ENCODE measurements around the gene BCAT1. TPM values are rescaled to one million over a fixed set of nuclear protein-coding genes. Genes with fewer than 3 reads are reported as not detected.

BCAT1 gene
- total RNA-seq, 1 experiment from 2014 or later = 0.74 TPM

DNA sequence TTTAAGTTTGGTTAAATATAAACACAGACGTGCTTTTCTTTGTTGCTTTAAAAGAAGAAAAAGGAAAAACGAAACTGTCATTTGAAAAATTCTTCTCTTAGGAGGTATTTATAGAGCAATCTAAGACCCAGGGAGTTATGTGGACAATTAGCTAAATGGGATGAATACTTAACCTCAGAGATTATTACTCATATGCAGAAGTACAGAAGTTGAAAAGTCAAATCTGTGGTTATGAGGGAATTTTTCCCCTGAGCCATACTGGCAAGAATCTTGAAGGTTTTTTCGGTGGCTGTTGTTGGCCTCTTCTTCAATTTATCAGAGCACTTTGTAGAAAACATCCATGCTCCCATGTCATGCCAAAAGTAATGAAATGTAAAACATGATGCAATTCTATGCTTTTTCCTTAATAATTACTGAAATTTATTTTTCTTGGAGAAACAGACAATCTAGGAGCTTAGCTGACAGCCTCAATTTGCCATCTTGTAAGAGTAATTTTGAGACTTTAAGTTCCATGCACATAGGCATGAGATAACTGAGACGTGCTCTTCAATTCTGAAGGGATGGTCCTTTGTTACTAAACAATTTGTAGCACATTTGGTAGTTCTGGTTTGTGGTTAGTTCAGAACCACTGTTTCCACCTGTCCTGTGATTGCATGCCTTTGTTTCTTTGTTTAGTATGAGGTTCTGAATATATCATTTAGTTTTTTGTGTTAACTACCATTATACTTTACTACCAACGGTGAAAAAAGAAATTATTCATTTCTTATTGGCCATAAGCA lies 126.6 kb downstream of the BCAT1 start:
- Histone ChIP-seq H3K27me3 (ENCODE audit: insufficient read depth, low read length) (no peaks in the 10 kb centered on the region), H3K4me2 (ENCODE audit: low read length) (no peak overlapping the region), H3K4me3 (replicated peaks in 1 of 2; ENCODE audit: low read depth in 1 of 2, low read length in 2 of 2) (no peak overlapping the region), H3K79me2 (ENCODE audit: insufficient read depth, low read length) (no peaks in the 10 kb centered on the region), H3K36me3 (ENCODE audit: control insufficient read depth in 1 of 2, insufficient read depth in 2 of 2, low read length in 2 of 2) (no peaks in the 10 kb centered on the region), H3K9ac (ENCODE audit: low read length) (no peak overlapping the region), H2AFZ (ENCODE audit: low read depth, low read length, poor library complexity, severe bottlenecking) (no peak overlapping the region), H3K9me3 (ENCODE audit: control insufficient read depth in 1 of 2, insufficient read depth in 1 of 2, low read depth in 1 of 2, low read length in 2 of 2) (no peaks in the 10 kb centered on the region), H4K20me1 (ENCODE audit: insufficient read depth) (no peaks in the 10 kb centered on the region), H3K27ac (ENCODE audit: low read depth, low read length) (no peak overlapping the region), H3K4me1 (ENCODE audit: control insufficient read depth in 1 of 2, insufficient read depth in 2 of 2, low read length in 2 of 2) (no peaks in the 10 kb centered on the region), H3K9me2 (ENCODE audit: insufficient read depth) (no peaks in the 10 kb centered on the region)
- DNase-seq (ENCODE audit: low read depth, low spot score) = no peak
- POLR2A ChIA-PET = no interaction called here
- TF ChIP-seq EZH2 (IDR thresholded peaks at IDR 0.05) = no peak
- no peak for TF ChIP-seq CBX3 (IDR thresholded peaks at IDR 0.05; ENCODE audit: low read depth)
- TF ChIP-seq, protein P1, sequence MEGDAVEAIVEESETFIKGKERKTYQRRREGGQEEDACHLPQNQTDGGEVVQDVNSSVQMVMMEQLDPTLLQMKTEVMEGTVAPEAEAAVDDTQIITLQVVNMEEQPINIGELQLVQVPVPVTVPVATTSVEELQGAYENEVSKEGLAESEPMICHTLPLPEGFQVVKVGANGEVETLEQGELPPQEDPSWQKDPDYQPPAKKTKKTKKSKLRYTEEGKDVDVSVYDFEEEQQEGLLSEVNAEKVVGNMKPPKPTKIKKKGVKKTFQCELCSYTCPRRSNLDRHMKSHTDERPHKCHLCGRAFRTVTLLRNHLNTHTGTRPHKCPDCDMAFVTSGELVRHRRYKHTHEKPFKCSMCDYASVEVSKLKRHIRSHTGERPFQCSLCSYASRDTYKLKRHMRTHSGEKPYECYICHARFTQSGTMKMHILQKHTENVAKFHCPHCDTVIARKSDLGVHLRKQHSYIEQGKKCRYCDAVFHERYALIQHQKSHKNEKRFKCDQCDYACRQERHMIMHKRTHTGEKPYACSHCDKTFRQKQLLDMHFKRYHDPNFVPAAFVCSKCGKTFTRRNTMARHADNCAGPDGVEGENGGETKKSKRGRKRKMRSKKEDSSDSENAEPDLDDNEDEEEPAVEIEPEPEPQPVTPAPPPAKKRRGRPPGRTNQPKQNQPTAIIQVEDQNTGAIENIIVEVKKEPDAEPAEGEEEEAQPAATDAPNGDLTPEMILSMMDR (IDR thresholded peaks at IDR 0.05 in 2 of 3, conservative IDR thresholded peaks at IDR 0.05 in 1 of 3; ENCODE audit: borderline replicate concordance in 1 of 3, insufficient read depth in 1 of 3, low read depth in 2 of 3, low read length in 2 of 3) = no peak
- ATAC-seq = no peak
- RAD21 ChIA-PET (ENCODE audit: low non-redundant PET in 1 of 2, low total read pairs in 2 of 2, uncharacterized antibody in 2 of 2, unreplicated experiment in 2 of 2) = no interaction called here
- intact Hi-C loops (cut with micrococcal nuclease) = no loop called here
- no TSS peak for BruUV-seq (replicated peaks)
- CTCF ChIA-PET = no interaction called here

DNA sequence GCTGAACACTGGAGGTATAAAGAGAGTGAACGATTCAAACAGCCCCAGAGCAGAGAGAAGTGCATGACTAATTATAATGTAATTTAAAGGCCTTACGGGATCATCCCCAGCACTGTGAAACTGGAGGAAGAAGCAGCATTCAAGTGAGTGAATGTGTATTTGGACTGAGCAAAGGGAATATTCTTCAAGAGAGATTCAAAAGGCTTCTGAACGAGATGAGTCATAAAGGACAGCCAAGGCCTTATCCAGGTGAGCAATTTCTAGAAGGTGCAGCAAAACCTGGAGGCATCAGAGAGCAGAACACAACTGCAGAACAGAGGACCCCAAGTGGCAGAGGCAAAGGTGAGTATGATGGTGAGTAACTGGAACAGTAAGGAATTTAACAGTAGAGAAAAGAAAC lies 127.2 kb downstream of the BCAT1 start:
- Histone ChIP-seq H3K4me2 (ENCODE audit: low read length) (no peak overlapping the region), H4K20me1 (ENCODE audit: insufficient read depth) (no peaks in the 10 kb centered on the region), H3K27me3 (ENCODE audit: insufficient read depth, low read length) (no peaks in the 10 kb centered on the region), H3K27ac (ENCODE audit: low read depth, low read length) (no peak overlapping the region), H3K4me1 (ENCODE audit: control insufficient read depth in 1 of 2, insufficient read depth in 2 of 2, low read length in 2 of 2) (no peaks in the 10 kb centered on the region), H3K4me3 (replicated peaks in 1 of 2; ENCODE audit: low read depth in 1 of 2, low read length in 2 of 2) (no peak overlapping the region), H3K36me3 (ENCODE audit: control insufficient read depth in 1 of 2, insufficient read depth in 2 of 2, low read length in 2 of 2) (no peaks in the 10 kb centered on the region), H3K9me2 (ENCODE audit: insufficient read depth) (no peaks in the 10 kb centered on the region), H3K79me2 (ENCODE audit: insufficient read depth, low read length) (no peaks in the 10 kb centered on the region), H3K9ac (ENCODE audit: low read length) (no peak overlapping the region), H2AFZ (ENCODE audit: low read depth, low read length, poor library complexity, severe bottlenecking) (no peak overlapping the region), H3K9me3 (ENCODE audit: control insufficient read depth in 1 of 2, insufficient read depth in 1 of 2, low read depth in 1 of 2, low read length in 2 of 2) (no peaks in the 10 kb centered on the region)
- no peak for ATAC-seq
- BruUV-seq (replicated peaks) = no TSS peak
- RAD21 ChIA-PET (ENCODE audit: low non-redundant PET in 1 of 2, low total read pairs in 2 of 2, uncharacterized antibody in 2 of 2, unreplicated experiment in 2 of 2) = no interaction called here
- no peak for DNase-seq (ENCODE audit: low read depth, low spot score)
- TF ChIP-seq, protein P2, sequence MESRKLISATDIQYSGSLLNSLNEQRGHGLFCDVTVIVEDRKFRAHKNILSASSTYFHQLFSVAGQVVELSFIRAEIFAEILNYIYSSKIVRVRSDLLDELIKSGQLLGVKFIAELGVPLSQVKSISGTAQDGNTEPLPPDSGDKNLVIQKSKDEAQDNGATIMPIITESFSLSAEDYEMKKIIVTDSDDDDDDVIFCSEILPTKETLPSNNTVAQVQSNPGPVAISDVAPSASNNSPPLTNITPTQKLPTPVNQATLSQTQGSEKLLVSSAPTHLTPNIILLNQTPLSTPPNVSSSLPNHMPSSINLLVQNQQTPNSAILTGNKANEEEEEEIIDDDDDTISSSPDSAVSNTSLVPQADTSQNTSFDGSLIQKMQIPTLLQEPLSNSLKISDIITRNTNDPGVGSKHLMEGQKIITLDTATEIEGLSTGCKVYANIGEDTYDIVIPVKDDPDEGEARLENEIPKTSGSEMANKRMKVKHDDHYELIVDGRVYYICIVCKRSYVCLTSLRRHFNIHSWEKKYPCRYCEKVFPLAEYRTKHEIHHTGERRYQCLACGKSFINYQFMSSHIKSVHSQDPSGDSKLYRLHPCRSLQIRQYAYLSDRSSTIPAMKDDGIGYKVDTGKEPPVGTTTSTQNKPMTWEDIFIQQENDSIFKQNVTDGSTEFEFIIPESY (IDR thresholded peaks at IDR 0.05; ENCODE audit: extremely low read depth, insufficient replicate concordance, low read length) = no peak
- TF ChIP-seq POLR2A (IDR thresholded peaks at IDR 0.05; ENCODE audit: borderline replicate concordance, extremely low read depth, insufficient read depth, insufficient read length) = no peak
- no peak for TF ChIP-seq YY1 (IDR thresholded peaks at IDR 0.05; ENCODE audit: extremely low read depth, insufficient replicate concordance, low read depth, low read length)
- TF ChIP-seq EZH2 (IDR thresholded peaks at IDR 0.05) = no peak
- no peak for TF ChIP-seq SP1 (IDR thresholded peaks at IDR 0.05; ENCODE audit: low read depth)
- no peak for TF ChIP-seq SRF (IDR thresholded peaks at IDR 0.05; ENCODE audit: low read depth)
- no peak for TF ChIP-seq FOSL1 (IDR thresholded peaks at IDR 0.05; ENCODE audit: low read depth)
- TF ChIP-seq CBX3 (IDR thresholded peaks at IDR 0.05; ENCODE audit: low read depth) = no peak
- CTCF ChIA-PET = no interaction called here
- POLR2A ChIA-PET = no interaction called here
- intact Hi-C loops (cut with micrococcal nuclease) = no loop called here

All from HCT116 (cell line).